ENCODE results near the gene IL15.

IL15 gene

DNA sequence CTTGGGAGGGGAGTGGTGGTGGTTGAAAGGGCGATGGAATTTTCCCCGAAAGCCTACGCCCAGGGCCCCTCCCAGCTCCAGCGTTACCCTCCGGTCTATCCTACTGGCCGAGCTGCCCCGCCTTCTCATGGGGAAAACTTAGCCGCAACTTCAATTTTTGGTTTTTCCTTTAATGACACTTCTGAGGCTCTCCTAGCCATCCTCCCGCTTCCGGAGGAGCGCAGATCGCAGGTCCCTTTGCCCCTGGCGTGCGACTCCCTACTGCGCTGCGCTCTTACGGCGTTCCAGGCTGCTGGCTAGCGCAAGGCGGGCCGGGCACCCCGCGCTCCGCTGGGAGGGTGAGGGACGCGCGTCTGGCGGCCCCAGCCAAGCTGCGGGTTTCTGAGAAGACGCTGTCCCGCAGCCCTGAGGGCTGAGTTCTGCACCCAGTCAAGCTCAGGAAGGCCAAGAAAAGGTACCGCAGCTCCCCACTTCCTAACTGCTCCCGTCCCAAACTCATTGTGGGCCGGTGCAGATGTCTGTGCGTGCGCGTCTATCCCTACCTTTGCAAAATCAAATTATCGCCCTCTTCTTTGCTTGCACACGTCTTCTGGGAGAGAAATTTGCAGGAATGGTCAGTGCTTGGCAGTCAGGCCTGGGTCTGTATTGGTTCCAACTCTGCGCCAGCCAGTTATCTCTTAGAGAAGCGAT, 533 bp downstream of the IL15 start:
- TF ChIP-seq, protein P1, sequence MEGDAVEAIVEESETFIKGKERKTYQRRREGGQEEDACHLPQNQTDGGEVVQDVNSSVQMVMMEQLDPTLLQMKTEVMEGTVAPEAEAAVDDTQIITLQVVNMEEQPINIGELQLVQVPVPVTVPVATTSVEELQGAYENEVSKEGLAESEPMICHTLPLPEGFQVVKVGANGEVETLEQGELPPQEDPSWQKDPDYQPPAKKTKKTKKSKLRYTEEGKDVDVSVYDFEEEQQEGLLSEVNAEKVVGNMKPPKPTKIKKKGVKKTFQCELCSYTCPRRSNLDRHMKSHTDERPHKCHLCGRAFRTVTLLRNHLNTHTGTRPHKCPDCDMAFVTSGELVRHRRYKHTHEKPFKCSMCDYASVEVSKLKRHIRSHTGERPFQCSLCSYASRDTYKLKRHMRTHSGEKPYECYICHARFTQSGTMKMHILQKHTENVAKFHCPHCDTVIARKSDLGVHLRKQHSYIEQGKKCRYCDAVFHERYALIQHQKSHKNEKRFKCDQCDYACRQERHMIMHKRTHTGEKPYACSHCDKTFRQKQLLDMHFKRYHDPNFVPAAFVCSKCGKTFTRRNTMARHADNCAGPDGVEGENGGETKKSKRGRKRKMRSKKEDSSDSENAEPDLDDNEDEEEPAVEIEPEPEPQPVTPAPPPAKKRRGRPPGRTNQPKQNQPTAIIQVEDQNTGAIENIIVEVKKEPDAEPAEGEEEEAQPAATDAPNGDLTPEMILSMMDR (IDR thresholded peaks at IDR 0.05; ENCODE audit: low read depth, low read length, missing control alignments) = no peak
- no peak for DNase-seq (ENCODE audit: extremely low read depth, low read depth)
- peak overlapping the region; percentile 79 for H3K4me3 ChIP-seq (replicated peaks; ENCODE audit: low read depth, low read length)

DNA sequence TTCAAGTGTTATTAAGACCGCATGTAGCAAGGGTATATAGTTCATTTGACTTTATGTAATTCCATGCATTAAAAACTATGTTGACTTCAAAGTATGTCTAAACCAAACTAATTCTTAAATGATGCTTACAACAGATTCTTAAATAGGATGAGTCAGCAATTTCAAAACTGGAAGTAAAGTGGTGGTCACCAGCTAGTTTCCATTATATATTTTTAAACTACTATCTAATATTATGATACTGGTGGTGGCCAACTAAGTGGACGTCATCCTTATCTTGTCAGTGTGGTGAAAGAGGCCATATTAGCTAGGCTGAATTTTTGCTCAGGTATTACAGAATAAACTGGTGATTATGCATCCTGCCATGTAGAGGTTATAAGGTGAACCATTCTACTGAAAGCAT, 1.2 kb downstream of the IL15 start:
- TF ChIP-seq, protein P1 (IDR thresholded peaks at IDR 0.05; ENCODE audit: low read depth, low read length, missing control alignments) = no peak
- H3K4me3 ChIP-seq (replicated peaks; ENCODE audit: low read depth, low read length) = peak overlapping the region; percentile 79
- DNase-seq (ENCODE audit: extremely low read depth, low read depth) = no peak

DNA sequence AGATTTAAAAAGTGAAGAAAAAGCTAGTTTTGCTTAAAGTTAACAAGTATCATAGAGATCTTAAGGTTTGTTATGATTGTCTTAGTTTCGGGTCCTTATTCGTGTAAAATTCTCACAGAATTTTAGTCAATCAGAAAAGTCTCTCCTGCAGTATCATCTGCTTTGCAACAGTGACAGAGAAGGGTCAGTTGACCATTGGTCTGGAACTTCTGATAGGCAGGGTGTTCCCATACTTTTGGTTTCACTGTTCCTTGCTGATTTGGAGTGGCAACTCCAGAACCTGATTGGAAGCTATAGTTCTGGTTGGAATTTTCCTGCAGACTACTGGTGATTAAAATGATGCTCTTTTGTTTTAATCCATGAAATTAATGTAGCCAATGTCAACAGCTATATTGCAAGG, 1.8 kb downstream of the IL15 start:
- H3K4me3 ChIP-seq (replicated peaks; ENCODE audit: low read depth, low read length) = no peak overlapping the region
- DNase-seq (ENCODE audit: extremely low read depth, low read depth) = no peak
- TF ChIP-seq, protein P1 (IDR thresholded peaks at IDR 0.05; ENCODE audit: low read depth, low read length, missing control alignments) = no peak

DNA sequence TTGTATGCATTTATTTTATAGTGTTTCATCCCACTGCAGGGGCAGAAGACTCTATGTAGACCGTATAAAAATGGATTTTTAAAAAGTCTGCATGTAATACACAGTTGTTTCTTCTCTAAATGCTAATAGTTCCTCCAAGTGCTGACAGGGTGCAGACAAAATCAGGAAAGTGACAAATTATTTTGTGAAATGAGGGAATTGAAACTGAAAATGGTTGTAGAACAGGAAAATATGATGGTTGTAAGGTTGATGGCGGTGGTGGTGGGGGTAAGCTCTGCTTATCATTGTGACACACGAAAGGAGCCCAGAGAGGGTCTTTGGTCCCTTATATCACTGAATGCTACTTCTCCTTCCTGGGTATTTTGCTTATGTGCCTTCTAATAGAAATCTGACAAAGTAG, 4.3 kb downstream of the IL15 start:
- TF ChIP-seq, protein P1 (IDR thresholded peaks at IDR 0.05; ENCODE audit: low read depth, low read length, missing control alignments) = no peak
- no peak for DNase-seq (ENCODE audit: extremely low read depth, low read depth)

DNA sequence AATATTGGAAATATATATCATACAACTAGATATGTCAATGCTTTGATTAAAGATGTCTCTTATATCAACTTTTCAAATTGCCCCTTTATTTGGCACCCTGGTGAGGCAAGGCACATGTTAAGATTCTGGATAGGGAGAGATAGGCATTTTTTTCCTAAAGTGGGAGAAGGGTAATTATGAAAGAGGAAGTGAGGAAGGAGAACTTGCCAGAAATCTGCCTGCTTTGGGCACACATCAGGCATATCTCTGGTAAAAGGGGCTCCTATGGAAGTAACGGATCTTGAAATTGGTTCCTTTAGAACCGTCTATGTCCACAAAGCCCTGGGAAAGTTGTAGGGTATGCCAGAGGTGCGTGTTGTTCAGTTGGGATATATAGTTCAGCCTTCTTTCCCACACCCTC, 5.7 kb downstream of the IL15 start:
- no peak for DNase-seq (ENCODE audit: extremely low read depth, low read depth)
- TF ChIP-seq, protein P1 (IDR thresholded peaks at IDR 0.05; ENCODE audit: low read depth, low read length, missing control alignments) = no peak
- no peak overlapping the region for H3K4me3 ChIP-seq (replicated peaks; ENCODE audit: low read depth, low read length)

More for the DNA sequence above, 4.3 kb downstream of the IL15 start:
- no peak overlapping the region for H3K4me3 ChIP-seq (replicated peaks; ENCODE audit: low read depth, low read length)

DNA sequence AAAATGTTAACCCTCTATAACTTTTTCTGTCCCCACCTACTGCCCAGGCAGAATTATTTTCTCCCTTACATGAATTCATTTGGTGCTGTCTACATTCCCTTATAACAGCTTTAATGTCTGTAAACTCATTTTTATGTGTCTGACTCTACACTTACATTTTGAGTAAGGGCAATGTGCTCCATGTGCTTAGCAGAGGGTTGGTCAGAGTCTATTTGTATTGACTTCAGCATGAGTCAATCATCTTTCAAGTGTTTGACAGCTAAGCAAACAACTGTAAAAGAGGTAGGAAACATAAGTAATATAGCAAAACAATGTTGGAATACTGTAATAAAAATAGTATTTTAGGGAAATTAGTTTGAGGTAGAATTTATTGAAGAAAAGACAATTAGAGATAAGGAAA, 6.3 kb downstream of the IL15 start:
- no peak for DNase-seq (ENCODE audit: extremely low read depth, low read depth)
- TF ChIP-seq, protein P1 (IDR thresholded peaks at IDR 0.05; ENCODE audit: low read depth, low read length, missing control alignments) = no peak
- H3K4me3 ChIP-seq (replicated peaks; ENCODE audit: low read depth, low read length) = no peak overlapping the region

DNA sequence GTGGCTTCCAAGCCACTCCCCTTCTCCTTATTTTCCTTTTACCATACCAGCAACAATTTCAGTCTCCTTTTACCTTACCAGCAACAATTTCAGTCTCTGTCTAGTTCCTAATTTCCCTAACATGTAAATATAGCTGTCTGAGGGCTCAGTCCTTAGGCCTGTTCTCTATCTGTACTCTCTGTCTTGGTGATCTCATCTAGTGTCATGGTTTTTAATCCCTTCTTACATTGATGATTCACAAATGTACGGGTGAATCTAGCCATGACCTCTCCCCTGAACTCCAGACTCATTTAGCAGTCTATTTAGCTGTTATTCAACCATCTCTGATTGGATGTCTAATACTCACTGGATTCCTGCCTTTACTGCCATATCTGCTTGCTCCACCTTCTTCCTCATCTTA, 7.2 kb downstream of the IL15 start:
- DNase-seq (ENCODE audit: extremely low read depth, low read depth) = no peak

More for the DNA sequence above, 7.2 kb downstream of the IL15 start:
- TF ChIP-seq, protein P1 (IDR thresholded peaks at IDR 0.05; ENCODE audit: low read depth, low read length, missing control alignments) = no peak
- H3K4me3 ChIP-seq (replicated peaks; ENCODE audit: low read depth, low read length) = no peak overlapping the region

Data from HFF-Myc (cell line).